Activated naive CD4-positive, alpha-beta T cell treated with anti-CD3 and anti-CD28 coated beads, Interleukin-2, amount 10 ng/mL, durations not matched to agents 7 days and 5 days (primary cell): ENCODE measurements around the gene UMAD1.
"Not testable (repeated sequence)": the region's sequence is repeated elsewhere in the genome, so short reads cannot be mapped to it uniquely, and the experiment has no call there.

Experiments
- CTCF ChIA-PET: fragments of 350-600 bp; sonication (Branson Sonifier 250); formaldehyde crosslinking; loops from one replicate; lab custom pipeline; 2021; ENCODE audit warnings: antibody characterized with exemption; lab: Charles Lee
- DNase-seq: peaks from one replicate; pipeline ENCODE4 v3.0.0-alpha.2; 2020
- H3K27ac Mint-ChIP-seq: one replicate; pipeline ENCODE4 v1.8.0; 2021; ENCODE audit warnings: mild to moderate bottlenecking, moderate library complexity, mixed read lengths
- H3K27me3 Mint-ChIP-seq: one replicate; pipeline ENCODE4 v1.8.0; 2021; ENCODE audit warnings: mild to moderate bottlenecking, mixed read lengths
- H3K36me3 Mint-ChIP-seq: one replicate; pipeline ENCODE4 v1.8.0; 2021; ENCODE audit warnings: mixed read lengths
- H3K4me1 Mint-ChIP-seq: one replicate; pipeline ENCODE4 v1.8.0; 2021; ENCODE audit warnings: mixed read lengths
- H3K4me3 Mint-ChIP-seq: one replicate; pipeline ENCODE4 v1.8.0; 2021; ENCODE audit warnings: mild to moderate bottlenecking, moderate library complexity, mixed read lengths
- H3K9me3 Mint-ChIP-seq: one replicate; pipeline ENCODE4 v1.8.0; 2021; ENCODE audit warnings: mixed read lengths

Gene UMAD1

GRCh38 chr7:7804822-7805221 lies 164.3 kb downstream of the UMAD1 start:
- CTCF ChIA-PET, H3K4me1 Mint-ChIP-seq: not testable (repeated sequence)

DNA sequence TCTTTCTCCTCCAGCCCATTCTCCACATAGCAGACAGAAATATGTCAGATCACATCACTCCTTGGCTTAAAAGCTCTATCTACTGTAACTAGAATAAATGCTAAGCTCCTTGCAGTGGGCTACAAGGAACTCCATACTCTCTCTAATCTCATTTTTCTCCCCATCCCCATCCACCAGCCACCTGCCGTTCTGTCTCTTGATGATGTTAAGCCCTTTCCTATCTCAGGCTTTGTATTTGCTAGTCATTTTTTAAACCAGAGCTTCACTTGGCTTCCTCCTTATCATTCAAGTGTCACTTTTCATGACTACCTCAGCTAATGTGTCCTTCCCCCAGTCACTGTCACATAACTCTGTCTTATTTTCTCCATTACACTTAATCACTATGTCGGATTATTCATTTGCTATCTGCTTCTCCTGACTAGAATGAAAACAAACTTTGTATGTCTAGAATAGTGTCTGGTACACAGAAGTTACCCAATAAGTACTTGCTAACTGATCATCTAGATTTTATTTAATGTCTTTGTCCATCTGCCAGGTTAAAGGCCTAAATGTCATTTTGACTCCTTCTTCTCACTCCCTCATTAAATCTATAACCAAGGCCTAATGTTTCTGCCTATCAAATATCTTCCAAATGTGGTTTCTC lies 165.1 kb downstream of the UMAD1 start:
- Mint-ChIP-seq H3K36me3 (no peaks in the 10 kb centered on the region), H3K4me1 (no peaks in the 10 kb centered on the region), H3K27me3 (no peaks in the 10 kb centered on the region), H3K4me3 (no peak overlapping the region), H3K9me3 (no peaks in the 10 kb centered on the region), H3K27ac (no peak overlapping the region)
- CTCF ChIA-PET = no interaction called here
- no peak for DNase-seq

More at GRCh38 chr7:7804822-7805221, 164.3 kb downstream of the UMAD1 start:
- not testable (repeated sequence) for H3K27ac Mint-ChIP-seq, H3K27me3 Mint-ChIP-seq, H3K36me3 Mint-ChIP-seq, H3K9me3 Mint-ChIP-seq, DNase-seq, H3K4me3 Mint-ChIP-seq

DNA sequence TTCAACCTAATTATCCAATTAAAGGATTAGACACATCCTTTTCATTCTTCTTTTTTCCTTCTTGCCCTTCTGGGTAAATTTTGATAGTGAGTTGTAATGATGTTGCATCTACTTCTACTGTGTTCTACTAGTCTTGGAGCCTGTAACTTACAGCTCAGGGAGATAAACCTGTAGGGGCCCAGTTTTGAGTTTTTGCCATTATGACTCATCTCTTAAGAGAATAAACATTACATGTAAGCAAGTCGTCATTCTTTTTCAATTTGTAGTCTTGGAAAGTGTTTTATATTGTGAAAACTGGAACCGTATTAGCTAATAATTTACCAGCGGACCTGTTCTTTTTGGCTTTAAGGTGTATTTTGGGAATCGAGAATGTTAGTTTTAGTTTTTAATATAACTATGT lies 167.6 kb downstream of the UMAD1 start:
- Mint-ChIP-seq H3K9me3 (no peaks in the 10 kb centered on the region), H3K27me3 (no peaks in the 10 kb centered on the region), H3K4me1 (no peaks in the 10 kb centered on the region), H3K36me3 (no peaks in the 10 kb centered on the region), H3K27ac (no peak overlapping the region), H3K4me3 (no peak overlapping the region)
- DNase-seq = no peak
- CTCF ChIA-PET = interaction anchor here (0.5 kb wide), 1 partner anchor 131 kb away, joined by 3 read pairs; no protein-coding TSS in a partner anchor

DNA sequence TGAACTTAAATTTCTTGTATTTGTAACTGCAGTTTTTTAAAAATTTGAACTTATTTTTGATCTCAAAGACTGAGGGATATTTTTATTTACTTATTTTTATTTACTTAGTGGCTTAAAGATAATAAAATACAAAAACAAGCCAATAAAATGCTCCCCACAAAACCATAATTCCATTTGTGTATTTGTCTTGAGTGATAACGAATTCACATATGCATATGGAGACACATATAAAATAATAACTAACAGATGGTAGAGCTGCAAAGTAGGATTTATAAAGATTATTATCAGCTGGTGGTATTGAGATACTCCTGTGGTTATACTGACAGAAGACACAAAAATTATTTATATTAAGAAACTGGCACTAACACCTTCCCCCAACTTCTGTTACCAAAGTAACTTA lies 168.1 kb downstream of the UMAD1 start:
- CTCF ChIA-PET = no interaction called here
- no peak for DNase-seq
- no peak overlapping the region for H3K4me3 Mint-ChIP-seq
- peaks cover 3% of the 10 kb centered on the region for H3K36me3 Mint-ChIP-seq
- no peaks in the 10 kb centered on the region for H3K27me3 Mint-ChIP-seq
- no peaks in the 10 kb centered on the region for H3K9me3 Mint-ChIP-seq
- no peaks in the 10 kb centered on the region for H3K4me1 Mint-ChIP-seq
- H3K27ac Mint-ChIP-seq = no peak overlapping the region

DNA sequence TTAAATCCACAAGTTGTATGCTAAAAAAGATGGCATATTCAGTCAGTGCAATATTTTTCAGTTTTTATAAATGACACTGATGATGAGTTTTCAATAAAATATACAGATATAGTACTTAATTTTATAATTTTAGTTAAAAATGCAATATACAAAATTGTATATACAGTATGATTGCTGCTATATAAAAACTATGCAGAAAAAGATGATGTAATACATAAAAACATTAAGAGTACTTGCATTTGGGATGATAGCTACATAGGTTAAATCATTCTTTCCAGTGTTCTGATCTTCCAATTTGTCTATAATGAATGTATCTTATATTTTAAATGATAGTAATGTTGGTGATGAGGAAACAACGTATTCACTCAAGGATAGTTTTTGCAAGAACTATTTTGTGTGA lies 169.8 kb downstream of the UMAD1 start:
- Mint-ChIP-seq H3K4me3 (no peak overlapping the region), H3K36me3 (peaks cover 11% of the 10 kb centered on the region), H3K9me3 (peaks cover 6% of the 10 kb centered on the region), H3K27ac (no peak overlapping the region), H3K4me1 (peaks cover 6% of the 10 kb centered on the region), H3K27me3 (no peaks in the 10 kb centered on the region)
- CTCF ChIA-PET = interaction anchor here (1.1 kb wide), 1 partner anchor 45 kb away, joined by 3 read pairs; no protein-coding TSS in a partner anchor
- no peak for DNase-seq

- H3K27ac Mint-ChIP-seq = no peak overlapping the region
- H3K9me3 Mint-ChIP-seq = peaks cover 6% of the 10 kb centered on the region
- H3K4me1 Mint-ChIP-seq = peaks cover 10% of the 10 kb centered on the region
- no peak overlapping the region for H3K4me3 Mint-ChIP-seq
- CTCF ChIA-PET = no interaction called here
- no peaks in the 10 kb centered on the region for H3K27me3 Mint-ChIP-seq
- no peak for DNase-seq
- peaks cover 12% of the 10 kb centered on the region for H3K36me3 Mint-ChIP-seq
Observed at GRCh38 chr7:7810826-7811225, 170.3 kb downstream of the UMAD1 start.

DNA sequence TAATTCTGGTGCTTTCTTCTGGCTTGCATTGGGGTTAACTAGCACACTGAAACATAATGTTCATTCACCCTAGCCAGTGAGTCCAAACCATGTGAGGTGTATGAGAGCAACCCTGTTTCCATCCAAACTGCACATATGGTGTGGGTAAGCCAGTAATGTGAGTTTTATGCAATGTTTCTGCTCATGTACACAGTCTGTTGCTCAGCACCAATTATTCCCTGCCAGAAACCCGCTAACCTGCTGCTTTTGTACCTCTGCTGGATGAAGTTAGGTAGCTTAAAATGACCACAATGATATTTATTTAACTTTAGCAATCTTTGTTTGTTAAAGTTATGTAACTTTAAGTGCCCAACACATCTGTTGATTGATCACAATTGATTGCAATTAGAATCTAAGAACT lies 171.6 kb downstream of the UMAD1 start:
- CTCF ChIA-PET = interaction anchor here (1.2 kb wide), 1 partner anchor 47 kb away, joined by 4 read pairs; no protein-coding TSS in a partner anchor
- no peak for DNase-seq
- Mint-ChIP-seq H3K9me3 (peaks cover 6% of the 10 kb centered on the region), H3K27me3 (no peaks in the 10 kb centered on the region), H3K36me3 (peaks cover 17% of the 10 kb centered on the region), H3K4me3 (no peak overlapping the region), H3K4me1 (peaks cover 23% of the 10 kb centered on the region), H3K27ac (no peak overlapping the region)

DNA sequence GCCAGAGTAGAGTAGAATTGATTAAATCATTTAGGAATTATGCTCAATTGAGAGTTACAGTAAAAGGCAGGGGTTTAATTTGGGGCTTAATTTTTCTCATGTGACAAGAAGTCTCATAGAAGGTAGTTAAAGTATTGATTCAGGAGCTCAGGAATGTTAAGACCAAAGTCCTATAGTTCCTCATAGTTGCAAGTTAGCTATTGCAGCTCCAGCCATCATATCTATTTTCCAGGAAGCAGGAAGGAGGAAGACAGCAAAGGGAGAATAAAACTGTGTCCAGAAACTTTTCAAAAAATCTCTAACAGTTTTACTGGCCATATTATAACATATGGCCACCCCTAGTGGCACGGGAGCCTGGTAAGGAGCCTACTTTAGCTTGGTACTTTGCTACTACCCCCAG lies 174.8 kb downstream of the UMAD1 start:
- Mint-ChIP-seq H3K27ac (no peak overlapping the region), H3K27me3 (no peaks in the 10 kb centered on the region), H3K36me3 (peaks cover 25% of the 10 kb centered on the region), H3K9me3 (peaks cover 10% of the 10 kb centered on the region), H3K4me1 (peaks cover 36% of the 10 kb centered on the region), H3K4me3 (no peak overlapping the region)
- DNase-seq = no peak
- CTCF ChIA-PET = interaction anchor here (1.0 to 1.1 kb wide), 2 partner anchors 43 to 51 kb away, joined by 3 read pairs; no protein-coding TSS in a partner anchor

GRCh38 chr7:7816084-7816483 lies 175.5 kb downstream of the UMAD1 start:
- Mint-ChIP-seq H3K27me3 (no peaks in the 10 kb centered on the region), H3K9me3 (peaks cover 10% of the 10 kb centered on the region), H3K4me3 (peak overlapping the region; percentile 1), H3K27ac (peak overlapping the region; percentile 20), H3K36me3 (peaks cover 25% of the 10 kb centered on the region), H3K4me1 (peaks cover 36% of the 10 kb centered on the region)
- peak; percentile 34 for DNase-seq
- CTCF ChIA-PET = interaction anchor here (1.1 kb wide), 1 partner anchor 52 kb away, joined by 3 read pairs; no protein-coding TSS in a partner anchor

DNA sequence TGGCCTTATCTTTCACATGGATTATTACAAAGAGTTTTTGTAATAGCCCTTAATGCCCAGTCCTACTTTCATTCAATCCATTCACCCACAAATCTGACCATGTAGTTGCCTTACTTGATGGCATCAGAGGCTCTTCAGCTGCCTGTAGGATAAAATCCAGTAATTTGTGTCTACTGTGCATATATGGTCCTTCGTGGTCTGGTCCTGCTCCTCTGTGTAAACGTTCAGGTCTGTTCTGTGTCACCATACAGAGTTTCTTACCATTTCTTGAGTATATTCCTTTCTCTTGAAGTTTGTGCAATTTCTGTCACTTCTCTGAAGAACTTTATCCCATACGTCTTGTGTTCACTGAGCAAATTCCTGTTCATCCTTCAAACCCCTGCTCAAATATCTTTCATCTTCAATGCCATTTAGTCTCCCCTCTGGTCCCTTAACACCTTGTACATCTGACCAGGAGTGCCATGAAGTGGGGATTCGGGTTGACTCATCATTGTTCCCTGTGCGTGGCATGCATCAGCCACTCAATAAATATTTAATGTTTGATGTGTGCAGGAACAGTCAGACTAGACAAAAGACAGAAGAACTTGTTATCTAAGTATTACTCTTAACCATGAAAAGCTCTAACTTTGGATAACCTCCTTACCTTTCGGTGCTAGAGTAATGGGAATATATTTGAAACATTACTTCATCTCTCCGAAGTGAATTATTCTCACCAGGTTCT lies 176.4 kb downstream of the UMAD1 start:
- Mint-ChIP-seq H3K27ac (no peak overlapping the region), H3K4me1 (peaks cover 36% of the 10 kb centered on the region), H3K27me3 (no peaks in the 10 kb centered on the region), H3K4me3 (no peak overlapping the region), H3K36me3 (peaks cover 25% of the 10 kb centered on the region), H3K9me3 (peaks cover 10% of the 10 kb centered on the region)
- no peak for DNase-seq
- CTCF ChIA-PET = no interaction called here

DNA sequence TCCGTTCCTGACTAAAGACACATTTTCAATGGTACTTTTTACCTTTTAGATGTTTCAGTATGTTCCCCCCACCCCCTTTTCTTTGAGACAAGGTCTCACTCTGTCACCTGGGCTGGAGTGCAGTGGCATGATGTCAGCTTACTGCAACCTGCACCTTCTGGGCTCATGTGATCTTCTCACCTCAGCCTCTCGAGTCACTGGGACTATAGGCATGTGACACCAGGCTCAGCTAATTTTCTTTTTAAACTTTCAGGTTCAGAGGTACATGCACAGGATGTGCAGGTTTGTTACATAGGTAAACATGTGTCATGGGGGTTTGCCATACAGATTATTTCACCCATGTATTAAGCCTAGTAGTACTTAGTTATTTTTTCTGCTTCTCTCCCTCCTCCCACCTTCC lies 177.2 kb downstream of the UMAD1 start:
- peaks cover 25% of the 10 kb centered on the region for H3K36me3 Mint-ChIP-seq
- peaks cover 10% of the 10 kb centered on the region for H3K9me3 Mint-ChIP-seq
- H3K27me3 Mint-ChIP-seq = no peaks in the 10 kb centered on the region
- peaks cover 36% of the 10 kb centered on the region for H3K4me1 Mint-ChIP-seq
- DNase-seq = no peak
- CTCF ChIA-PET = no interaction called here
- no peak overlapping the region for H3K4me3 Mint-ChIP-seq
- H3K27ac Mint-ChIP-seq = no peak overlapping the region

DNA sequence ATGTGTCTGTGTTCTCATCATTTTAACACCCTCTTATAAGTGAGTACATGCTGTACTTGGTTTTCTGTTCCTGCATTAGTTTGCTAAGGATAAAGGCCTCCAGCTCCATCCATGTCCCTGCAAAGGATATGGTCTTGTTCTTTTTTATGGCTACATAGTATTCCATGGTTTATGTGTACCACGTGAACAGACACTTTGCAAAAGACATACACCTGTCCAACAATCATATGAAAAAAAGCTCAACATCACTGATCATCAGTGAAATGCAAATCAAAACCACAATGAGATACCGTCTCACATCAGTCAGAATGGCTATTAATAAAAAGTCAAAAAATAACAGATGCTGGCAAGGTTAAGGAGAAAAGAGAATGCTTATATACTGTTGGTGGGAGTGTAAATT lies 177.6 kb downstream of the UMAD1 start:
- peaks cover 10% of the 10 kb centered on the region for H3K9me3 Mint-ChIP-seq
- peaks cover 36% of the 10 kb centered on the region for H3K4me1 Mint-ChIP-seq
- H3K27ac Mint-ChIP-seq, H3K4me3 Mint-ChIP-seq, H3K27me3 Mint-ChIP-seq, DNase-seq, CTCF ChIA-PET: not testable (repeated sequence)
- H3K36me3 Mint-ChIP-seq = peaks cover 25% of the 10 kb centered on the region

DNA sequence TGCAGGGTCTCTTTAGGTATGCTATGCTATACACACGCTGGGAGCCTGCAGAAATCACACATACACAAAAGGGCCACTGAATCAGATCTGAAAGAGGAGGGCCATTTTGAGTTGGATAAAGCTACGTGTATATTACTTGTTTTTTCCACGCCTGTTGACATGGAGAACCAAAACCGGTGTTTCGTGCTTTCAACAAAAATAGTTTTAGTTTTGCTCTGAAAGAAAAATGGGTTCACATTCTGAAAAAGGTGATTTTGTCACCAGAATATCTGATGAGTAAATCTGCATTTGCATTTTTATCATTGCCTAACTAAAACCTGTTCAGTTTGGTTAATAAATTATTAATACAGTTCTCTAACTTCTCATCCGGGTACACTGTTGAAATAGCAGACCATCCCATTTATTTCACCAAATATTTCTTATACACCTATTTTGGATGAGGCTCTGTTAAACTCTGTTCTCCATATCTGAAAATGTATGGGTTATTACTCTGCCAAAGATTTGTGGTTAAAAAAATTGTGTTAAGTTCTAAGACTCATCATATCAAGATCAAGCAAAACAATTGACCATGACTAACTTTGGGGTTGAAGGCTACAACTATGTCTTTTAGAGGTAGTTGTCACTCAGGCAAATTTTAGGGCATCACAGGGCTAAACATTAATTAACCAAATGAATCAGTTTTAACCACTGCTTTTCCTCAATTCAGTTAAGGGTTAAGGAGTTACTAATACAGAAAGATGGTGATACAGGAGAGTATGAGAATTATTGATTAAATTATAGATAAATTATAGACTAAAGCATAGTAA lies 179.1 kb downstream of the UMAD1 start:
- peaks cover 36% of the 10 kb centered on the region for H3K4me1 Mint-ChIP-seq
- CTCF ChIA-PET = no interaction called here
- no peaks in the 10 kb centered on the region for H3K27me3 Mint-ChIP-seq
- H3K27ac Mint-ChIP-seq = no peak overlapping the region
- H3K9me3 Mint-ChIP-seq = peaks cover 10% of the 10 kb centered on the region
- no peak overlapping the region for H3K4me3 Mint-ChIP-seq
- H3K36me3 Mint-ChIP-seq = peaks cover 21% of the 10 kb centered on the region
- no peak for DNase-seq

- Mint-ChIP-seq H3K4me3 (no peak overlapping the region), H3K27ac (no peak overlapping the region), H3K27me3 (no peaks in the 10 kb centered on the region), H3K36me3 (peaks cover 13% of the 10 kb centered on the region), H3K9me3 (peaks cover 6% of the 10 kb centered on the region), H3K4me1 (peaks cover 30% of the 10 kb centered on the region)
- no peak for DNase-seq
- CTCF ChIA-PET = no interaction called here
Observed at GRCh38 chr7:7820409-7820808, 179.9 kb downstream of the UMAD1 start.
